ENCODE data around the gene CPLX4. TPM values are rescaled to one million over a fixed set of nuclear protein-coding genes. Genes with fewer than 3 reads are reported as not detected.
"Not testable (repeated sequence)": the region's sequence is repeated elsewhere in the genome, so short reads cannot be mapped to it uniquely, and the experiment has no call there.

CPLX4 gene
- total RNA-seq, 1 donor: 0.10 TPM

GRCh38 chr18:59268721-59269562 is 49.5 kb downstream of the CPLX4 start:
- Histone ChIP-seq H3K27me3 (ENCODE audit: insufficient read depth, low read length) (peaks cover 96% of the 10 kb centered on the region), H3K4me1 (ENCODE audit: insufficient read depth, low read length) (peaks cover 15% of the 10 kb centered on the region), H3K4me3 (ENCODE audit: low read length) (no peak overlapping the region)

DNA sequence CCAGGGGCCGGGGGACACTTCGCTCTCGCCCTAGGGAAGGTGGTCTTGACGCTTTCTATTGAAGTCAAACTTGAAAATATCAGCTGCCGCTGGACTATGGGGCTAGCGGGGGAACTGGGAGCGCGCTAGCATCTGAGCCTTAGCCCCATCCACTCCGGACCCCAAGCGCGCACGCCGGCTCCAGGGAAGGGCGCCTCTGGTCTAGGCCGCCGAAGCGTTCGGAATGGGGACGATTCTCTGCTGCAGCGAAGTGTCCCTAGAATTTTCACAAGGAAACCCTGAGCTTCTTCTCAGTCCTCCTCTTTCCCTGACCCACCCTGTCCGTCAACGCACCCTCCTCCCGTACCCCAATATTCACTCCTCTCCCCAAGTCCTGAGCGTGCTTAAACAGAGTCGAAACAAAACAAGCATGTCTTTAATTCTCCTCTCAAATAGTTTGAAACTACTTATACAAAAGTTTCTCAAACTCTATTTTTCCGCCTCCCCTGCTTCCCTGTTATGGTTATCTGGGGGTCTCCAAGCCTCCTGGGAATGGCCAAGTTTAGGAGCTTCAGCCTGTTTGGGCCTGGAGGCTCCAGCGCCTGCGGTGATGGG is 50.2 kb downstream of the CPLX4 start:
- Histone ChIP-seq H3K9me3 (ENCODE audit: low read depth, low read length) (no peaks in the 10 kb centered on the region), H3K4me1 (ENCODE audit: insufficient read depth, low read length) (peaks cover 14% of the 10 kb centered on the region), H3K27me3 (ENCODE audit: insufficient read depth, low read length) (peaks cover 96% of the 10 kb centered on the region), H3K4me3 (ENCODE audit: low read length) (no peak overlapping the region)

More at GRCh38 chr18:59268721-59269562, 49.5 kb downstream of the CPLX4 start:
- H3K9me3 ChIP-seq (ENCODE audit: low read depth, low read length): no peaks in the 10 kb centered on the region

DNA sequence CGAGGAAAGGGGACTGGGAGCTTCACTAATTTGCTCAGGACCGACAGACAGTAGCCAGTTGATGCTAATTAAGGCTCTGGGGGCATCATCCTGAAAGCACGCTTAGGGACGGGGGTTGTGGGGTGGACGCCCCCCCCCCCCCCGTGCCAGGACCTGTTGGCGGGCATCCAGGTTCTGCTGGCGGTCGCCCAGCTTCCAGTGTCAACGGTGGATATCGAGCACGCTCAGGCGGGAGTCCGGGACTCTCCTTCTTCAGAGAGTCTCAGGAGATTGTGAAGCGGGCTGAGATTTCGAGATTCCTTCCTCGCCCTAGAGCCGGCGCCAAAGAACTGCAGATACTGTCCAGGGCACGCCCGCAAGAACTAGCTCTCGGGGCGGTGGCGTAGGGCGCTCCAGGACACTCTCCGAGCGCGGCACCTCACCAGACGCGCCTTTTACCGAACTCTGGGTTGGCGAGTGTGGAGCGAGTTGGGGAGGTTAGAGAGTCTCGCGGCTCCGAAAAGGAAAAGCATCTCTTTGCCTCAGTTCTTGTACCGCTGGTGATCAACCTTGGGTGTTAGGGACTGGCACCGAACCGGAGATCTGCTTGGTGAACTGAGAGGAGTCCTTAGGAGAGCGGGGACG is 50.8 kb downstream of the CPLX4 start:
- H3K27me3 ChIP-seq (ENCODE audit: insufficient read depth, low read length): peaks cover 93% of the 10 kb centered on the region
- no peaks in the 10 kb centered on the region for H3K9me3 ChIP-seq (ENCODE audit: low read depth, low read length)
- no peak overlapping the region for H3K4me3 ChIP-seq (ENCODE audit: low read length)
- peaks cover 10% of the 10 kb centered on the region for H3K4me1 ChIP-seq (ENCODE audit: insufficient read depth, low read length)

- H3K9me3 ChIP-seq (ENCODE audit: low read depth, low read length): no peaks in the 10 kb centered on the region
- peaks cover 87% of the 10 kb centered on the region for H3K27me3 ChIP-seq (ENCODE audit: insufficient read depth, low read length)
- peaks cover 3% of the 10 kb centered on the region for H3K4me1 ChIP-seq (ENCODE audit: insufficient read depth, low read length)
Measured at GRCh38 chr18:59266886-59267502, 51.5 kb downstream of the CPLX4 start.

DNA sequence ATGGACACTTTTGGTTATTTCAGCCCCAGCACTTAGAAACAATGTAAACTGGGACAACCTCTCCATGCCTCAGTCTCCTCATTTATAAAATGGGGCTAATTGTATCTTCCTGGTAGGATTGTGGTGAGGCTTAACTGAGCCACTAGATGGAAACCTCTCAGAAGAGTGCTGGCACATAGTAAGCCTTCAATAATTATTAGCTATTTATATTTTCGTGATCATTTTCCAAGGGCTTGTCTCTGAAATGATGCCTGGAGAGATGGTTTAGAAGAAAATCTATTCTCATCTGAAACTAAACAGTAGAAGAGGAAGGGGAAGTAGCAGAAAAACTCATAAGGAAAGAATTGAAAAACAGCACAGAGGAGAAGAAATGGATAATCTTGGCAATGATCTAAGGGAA is 52.0 kb downstream of the CPLX4 start:
- peaks cover 3% of the 10 kb centered on the region for H3K4me1 ChIP-seq (ENCODE audit: insufficient read depth, low read length)
- peaks cover 82% of the 10 kb centered on the region for H3K27me3 ChIP-seq (ENCODE audit: insufficient read depth, low read length)
- H3K4me3 ChIP-seq (ENCODE audit: low read length): no peak overlapping the region
- no peaks in the 10 kb centered on the region for H3K9me3 ChIP-seq (ENCODE audit: low read depth, low read length)

More at GRCh38 chr18:59266886-59267502, 51.5 kb downstream of the CPLX4 start:
- H3K4me3 ChIP-seq (ENCODE audit: low read length): no peak overlapping the region

- Histone ChIP-seq H3K4me3 (ENCODE audit: low read length) (no peak overlapping the region), H3K9me3 (ENCODE audit: low read depth, low read length) (no peaks in the 10 kb centered on the region), H3K27me3 (ENCODE audit: insufficient read depth, low read length) (peaks cover 77% of the 10 kb centered on the region), H3K4me1 (ENCODE audit: insufficient read depth, low read length) (peaks cover 3% of the 10 kb centered on the region)
Measured at GRCh38 chr18:59265974-59266369, 52.5 kb downstream of the CPLX4 start.

DNA sequence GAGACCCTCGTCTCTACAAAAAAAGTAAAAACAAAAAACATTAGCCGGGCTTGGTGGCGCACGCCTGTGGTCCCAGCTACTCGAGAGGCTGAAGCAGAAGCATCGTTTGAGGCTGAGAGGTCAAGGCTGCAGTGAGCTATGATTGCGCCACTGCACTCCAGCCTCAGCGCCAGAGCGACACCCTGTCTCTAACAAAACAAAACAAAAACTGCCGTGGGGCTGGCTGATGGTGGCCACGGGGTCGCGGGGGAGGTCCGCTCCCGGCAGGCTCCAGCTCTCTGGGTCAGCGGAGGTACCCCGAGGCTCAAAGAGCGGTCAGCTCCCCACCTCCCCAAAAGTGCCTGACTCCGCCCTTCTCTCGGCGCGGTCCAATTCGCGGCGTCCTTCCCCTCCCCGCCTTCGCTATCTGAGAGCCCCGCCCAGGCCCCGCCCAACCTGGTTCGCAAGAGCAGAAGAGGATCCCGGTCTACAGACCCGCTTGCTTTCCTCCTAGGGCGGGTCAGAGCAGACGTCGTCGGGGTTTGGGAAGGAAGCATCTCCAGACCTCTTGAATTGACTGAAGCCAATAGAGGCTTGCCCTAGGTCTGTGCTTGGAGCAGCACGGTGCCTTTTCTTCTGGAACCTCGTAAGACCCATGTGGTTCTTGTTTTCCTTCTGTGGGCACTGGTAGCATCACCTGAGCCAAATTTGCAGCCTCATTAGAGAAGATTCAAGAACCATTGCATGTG is 53.0 kb downstream of the CPLX4 start:
- H3K9me3 ChIP-seq (ENCODE audit: low read depth, low read length): no peaks in the 10 kb centered on the region
- peaks cover 3% of the 10 kb centered on the region for H3K4me1 ChIP-seq (ENCODE audit: insufficient read depth, low read length)
- H3K27me3 ChIP-seq (ENCODE audit: insufficient read depth, low read length): peaks cover 71% of the 10 kb centered on the region
- H3K4me3 ChIP-seq (ENCODE audit: low read length): peak overlapping the region; percentile 12

GRCh38 chr18:59264651-59265245 is 53.7 kb downstream of the CPLX4 start:
- H3K9me3 ChIP-seq (ENCODE audit: low read depth, low read length): no peaks in the 10 kb centered on the region
- peaks cover 3% of the 10 kb centered on the region for H3K4me1 ChIP-seq (ENCODE audit: insufficient read depth, low read length)
- H3K4me3 ChIP-seq (ENCODE audit: low read length): no peak overlapping the region
- H3K27me3 ChIP-seq (ENCODE audit: insufficient read depth, low read length): peaks cover 65% of the 10 kb centered on the region

DNA sequence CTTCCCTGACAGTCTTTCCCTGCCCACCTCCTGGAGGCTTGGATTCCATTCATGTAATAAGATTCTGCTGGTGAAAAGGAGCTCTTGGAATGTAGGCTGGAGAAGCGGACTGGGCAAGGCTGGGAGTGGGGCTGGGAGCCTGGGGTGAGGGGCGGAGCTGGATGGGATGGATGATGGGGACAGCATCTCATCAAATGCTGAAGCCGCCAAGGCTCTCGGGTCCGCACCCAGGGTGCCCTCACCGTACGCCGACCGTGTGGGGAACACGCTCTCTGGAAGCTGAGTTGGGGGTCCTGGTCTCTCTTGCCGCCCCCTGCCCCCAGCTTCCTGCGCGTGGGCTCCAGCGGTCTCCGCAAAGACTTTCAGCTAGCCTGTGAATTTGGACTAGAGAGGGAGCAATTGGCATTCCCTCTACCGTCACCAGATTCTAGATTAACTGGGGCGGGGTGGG is 54.3 kb downstream of the CPLX4 start:
- no peak overlapping the region for H3K4me3 ChIP-seq (ENCODE audit: low read length)
- H3K27me3 ChIP-seq (ENCODE audit: insufficient read depth, low read length): peaks cover 60% of the 10 kb centered on the region
- H3K9me3 ChIP-seq (ENCODE audit: low read depth, low read length): no peaks in the 10 kb centered on the region
- H3K4me1 ChIP-seq (ENCODE audit: insufficient read depth, low read length): no peaks in the 10 kb centered on the region

DNA sequence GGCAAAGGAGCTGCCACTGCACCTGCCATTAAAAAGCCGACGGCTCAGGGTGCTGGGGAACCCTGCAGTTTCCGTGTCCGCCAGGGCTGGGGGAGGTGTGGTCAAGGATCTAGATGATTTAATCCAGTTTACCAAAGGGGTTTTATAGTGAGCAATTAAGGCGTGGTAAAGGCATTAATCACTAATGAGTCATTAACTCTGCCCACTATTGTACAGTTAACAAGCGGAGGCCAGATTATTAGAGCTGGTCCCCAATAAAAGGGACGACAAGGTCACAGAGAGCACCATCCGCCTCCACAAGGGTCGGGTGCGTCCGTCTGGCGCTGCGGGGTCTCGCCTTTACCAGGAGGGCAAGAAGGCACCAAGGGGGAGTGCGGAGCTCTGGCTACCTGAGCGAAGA is 54.8 kb downstream of the CPLX4 start:
- H3K27me3 ChIP-seq (ENCODE audit: insufficient read depth, low read length): peaks cover 57% of the 10 kb centered on the region

DNA sequence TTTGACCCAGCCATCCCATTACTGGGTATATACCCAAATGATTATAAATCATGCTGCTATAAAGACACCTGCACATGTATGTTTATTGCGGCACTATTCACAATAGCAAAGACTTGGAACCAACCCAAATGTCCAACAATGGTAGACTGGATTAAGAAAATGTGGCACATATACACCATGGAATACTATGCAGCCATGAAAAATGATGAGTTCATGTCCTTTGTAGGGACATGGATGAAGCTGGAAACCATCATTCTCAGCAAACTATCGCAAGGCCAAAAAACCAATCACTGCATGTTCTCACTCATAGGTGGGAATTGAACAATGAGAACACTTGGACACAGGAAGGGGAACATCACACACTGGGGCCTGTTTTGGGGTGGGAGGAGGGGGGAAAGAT is 56.2 kb downstream of the CPLX4 start:
- H3K4me3 ChIP-seq (ENCODE audit: low read length); H3K4me1 ChIP-seq (ENCODE audit: insufficient read depth, low read length); H3K9me3 ChIP-seq (ENCODE audit: low read depth, low read length): not testable (repeated sequence)
- H3K27me3 ChIP-seq (ENCODE audit: insufficient read depth, low read length): peaks cover 43% of the 10 kb centered on the region

More for the DNA sequence above, 54.8 kb downstream of the CPLX4 start:
- no peaks in the 10 kb centered on the region for H3K4me1 ChIP-seq (ENCODE audit: insufficient read depth, low read length)
- H3K4me3 ChIP-seq (ENCODE audit: low read length): no peak overlapping the region
- H3K9me3 ChIP-seq (ENCODE audit: low read depth, low read length): no peaks in the 10 kb centered on the region

DNA sequence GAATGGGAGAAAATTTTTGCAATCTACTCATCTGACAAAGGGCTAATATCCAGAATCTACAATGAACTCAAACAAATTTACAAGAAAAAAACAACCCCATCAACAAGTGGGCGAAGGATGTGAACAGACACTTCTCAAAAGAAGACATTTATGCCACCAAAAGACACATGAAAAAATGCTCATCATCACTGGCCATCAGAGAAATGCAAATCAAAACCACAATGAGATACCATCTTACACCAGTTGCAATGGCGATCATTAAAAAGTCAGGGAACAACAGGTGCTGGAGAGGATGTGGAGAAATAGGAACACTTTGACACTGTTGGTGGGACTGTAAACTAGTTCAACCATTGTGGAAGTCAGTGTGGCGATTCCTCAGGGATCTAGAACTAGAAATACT is 56.6 kb downstream of the CPLX4 start:
- not testable (repeated sequence) for H3K4me3 ChIP-seq (ENCODE audit: low read length); H3K9me3 ChIP-seq (ENCODE audit: low read depth, low read length); H3K4me1 ChIP-seq (ENCODE audit: insufficient read depth, low read length)
- H3K27me3 ChIP-seq (ENCODE audit: insufficient read depth, low read length): peaks cover 39% of the 10 kb centered on the region

DNA sequence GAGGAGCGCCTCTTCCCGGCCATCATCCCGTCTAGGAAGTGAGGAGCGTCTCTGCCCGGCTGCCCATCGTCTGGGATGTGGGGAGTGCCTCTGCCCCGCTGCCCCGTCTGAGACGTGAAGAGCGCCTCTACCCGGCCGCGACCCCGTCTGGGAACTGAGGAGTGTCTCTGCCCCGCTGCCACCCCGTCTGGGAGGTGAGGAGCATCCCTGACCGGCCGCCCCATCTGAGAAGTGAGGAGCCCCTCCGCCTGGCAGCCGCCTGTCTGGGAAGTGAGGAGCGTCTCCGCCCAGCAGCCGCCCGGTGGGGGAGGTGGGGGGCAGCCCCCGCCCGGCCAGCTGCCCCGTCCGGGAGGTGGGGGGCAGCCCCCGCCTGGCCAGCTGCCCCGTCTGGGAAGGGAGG is 63.0 kb downstream of the CPLX4 start:
- not testable (repeated sequence) for H3K4me3 ChIP-seq (ENCODE audit: low read length); H3K27me3 ChIP-seq (ENCODE audit: insufficient read depth, low read length); H3K9me3 ChIP-seq (ENCODE audit: low read depth, low read length); H3K4me1 ChIP-seq (ENCODE audit: insufficient read depth, low read length)

- H3K4me3 ChIP-seq (ENCODE audit: low read length): no peak overlapping the region
- H3K9me3 ChIP-seq (ENCODE audit: low read depth, low read length): no peaks in the 10 kb centered on the region
- peaks cover 8% of the 10 kb centered on the region for H3K27me3 ChIP-seq (ENCODE audit: insufficient read depth, low read length)
- no peaks in the 10 kb centered on the region for H3K4me1 ChIP-seq (ENCODE audit: insufficient read depth, low read length)
Measured at GRCh38 chr18:59249199-59249774, 69.2 kb downstream of the CPLX4 start.

All from mononuclear cell (primary cell).